ENCODE data around the gene AMBP.

GRCh38 chr9:114085387-114085789 is 7.3 kb upstream of the AMBP start:
- TF ChIP-seq EZH2phosphoT487 (IDR thresholded peaks at IDR 0.05; ENCODE audit: insufficient read depth, low read depth) (no peak), EZH2 (IDR thresholded peaks at IDR 0.05; ENCODE audit: insufficient read depth, poor library complexity, severe bottlenecking) (no peak)
